H1 (cell line): ENCODE results near the gene ZNF189. TPM values are rescaled to one million over a fixed set of nuclear protein-coding genes. Genes with fewer than 3 reads are reported as not detected.

Experiments
- SIN3A ChIP-seq, 2 experiments: IDR thresholded peaks in 1 of 2; conservative IDR thresholded peaks in 1 of 2; 2 replicates each; pipeline ENCODE4 v1.6.1; 2011 to 2012; ENCODE audit warnings: low read length in 2 of 2, improper control_type of control experiment in 1 of 2, low read depth in 1 of 2, mild to moderate bottlenecking in 1 of 2
- TEAD4 ChIP-seq: IDR thresholded peaks from 2 replicates; pipeline ENCODE4 v1.6.1; 2012; ENCODE audit warnings: low read depth, low read length, inconsistent platforms, mixed read lengths
- polyA plus RNA-seq, 7 experiments: library from polyadenylated mRNA; depleted of rRNA in 3 of 7; stranded (reverse) in 5 of 7; unstranded in 2 of 7; fragments of >200 nt in 5 of 7; fragments of 200-250 nt in 2 of 7; gene quantifications; 1 replicate in 5 of 7; 2 replicates in 1 of 7; 4 replicates in 1 of 7; pipeline versions ENCODE4 v1.2.1 to v1.2.3, GENCODE V29; 2011 to 2013; ENCODE audit warnings: missing spikeins in 2 of 7, mixed read lengths in 2 of 7
- total RNA-seq: library from RNA; stranded (reverse); fragmentation: NEBNext Ultra II Directional; extraction: Animal tissue kit (Norgen Biotek cat#: 25700); gene quantifications from 2 replicates; pipeline ENCODE4 v1.2.1, GENCODE V29; 2021

Gene ZNF189
- total and polyA plus RNA-seq, 2 of the 8 experiments (the other 6 are each of a cell fraction or from before 2014, with no cell fraction given): 1.9 to 12.3 TPM

GRCh38 chr9:101435601-101436079 is 37.0 kb downstream of the ZNF189 start, which contains the start of gene ALDOB (continued):
- no peak for TF ChIP-seq SIN3A (conservative IDR thresholded peaks at IDR 0.05 in 1 of 2, IDR thresholded peaks at IDR 0.05 in 1 of 2; ENCODE audit: low read depth in 1 of 2, low read length in 2 of 2)
- TF ChIP-seq TEAD4: no peak
